Retinal pigment epithelial cell (primary cell): Measurements from ENCODE around the gene DEXI.
A peak's percentile ranks its signal among the peaks of the same experiment; 100 is the strongest.

Experiments used
- DNase-seq: peaks from one replicate; pipeline ENCODE4 v3.0.0-alpha.2; 2010; ENCODE audit warnings: low read depth
- H3K4me3 ChIP-seq: 2 replicates; pipeline ENCODE4 v1.5.1; 2011; ENCODE audit warnings: mild to moderate bottlenecking, low read length, control low read depth, moderate library complexity
- TF ChIP-seq, protein P1 (sequence below): conservative IDR thresholded peaks from 2 replicates; pipeline ENCODE4 v1.5.1; 2011; ENCODE audit warnings: low read depth, low read length, control low read depth, inconsistent platforms

DEXI gene

DNA sequence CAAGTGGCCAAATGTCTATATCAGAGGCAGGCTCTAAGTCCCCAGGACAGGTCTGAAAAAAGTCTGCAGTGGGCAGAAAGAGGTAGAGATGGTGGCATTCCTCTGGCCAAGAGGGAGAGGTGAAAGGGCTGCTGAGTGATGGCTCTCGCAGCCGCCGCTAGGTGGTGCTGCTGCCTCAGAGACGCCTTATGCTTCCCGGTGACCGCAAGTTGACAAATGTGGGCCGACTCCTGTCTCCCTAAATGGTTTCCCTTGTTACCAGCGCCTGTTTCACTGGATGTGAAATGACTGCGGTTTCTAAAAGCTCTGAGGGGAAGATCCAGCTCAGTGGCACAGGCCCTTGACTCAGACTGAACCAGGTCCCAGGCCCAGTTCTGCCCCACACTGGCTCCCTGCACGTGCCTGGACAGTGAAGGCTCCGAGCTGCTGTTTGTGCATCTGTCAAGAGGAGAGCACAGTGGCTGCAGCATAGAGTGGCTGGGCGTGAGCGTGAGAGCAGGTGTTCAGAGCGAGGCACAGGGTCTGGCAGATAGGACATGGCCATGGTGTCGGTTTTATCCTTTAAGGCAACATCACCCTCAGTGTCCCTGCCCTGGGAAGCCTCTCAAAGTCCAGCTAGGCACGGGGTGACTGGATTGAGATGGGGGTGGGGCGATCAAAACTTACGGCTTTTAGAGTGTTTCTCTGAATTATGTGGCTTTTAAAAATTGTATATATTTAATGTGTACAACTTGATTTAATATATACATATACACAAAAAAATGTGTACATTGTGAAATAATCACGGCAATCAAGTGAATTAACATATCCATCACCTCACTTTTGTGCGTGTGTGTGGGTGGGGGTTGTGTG, 22.0 kb upstream of the DEXI start:
- DNase-seq = no peak
- H3K4me3 ChIP-seq = no peak overlapping the region
- TF ChIP-seq, protein P1, sequence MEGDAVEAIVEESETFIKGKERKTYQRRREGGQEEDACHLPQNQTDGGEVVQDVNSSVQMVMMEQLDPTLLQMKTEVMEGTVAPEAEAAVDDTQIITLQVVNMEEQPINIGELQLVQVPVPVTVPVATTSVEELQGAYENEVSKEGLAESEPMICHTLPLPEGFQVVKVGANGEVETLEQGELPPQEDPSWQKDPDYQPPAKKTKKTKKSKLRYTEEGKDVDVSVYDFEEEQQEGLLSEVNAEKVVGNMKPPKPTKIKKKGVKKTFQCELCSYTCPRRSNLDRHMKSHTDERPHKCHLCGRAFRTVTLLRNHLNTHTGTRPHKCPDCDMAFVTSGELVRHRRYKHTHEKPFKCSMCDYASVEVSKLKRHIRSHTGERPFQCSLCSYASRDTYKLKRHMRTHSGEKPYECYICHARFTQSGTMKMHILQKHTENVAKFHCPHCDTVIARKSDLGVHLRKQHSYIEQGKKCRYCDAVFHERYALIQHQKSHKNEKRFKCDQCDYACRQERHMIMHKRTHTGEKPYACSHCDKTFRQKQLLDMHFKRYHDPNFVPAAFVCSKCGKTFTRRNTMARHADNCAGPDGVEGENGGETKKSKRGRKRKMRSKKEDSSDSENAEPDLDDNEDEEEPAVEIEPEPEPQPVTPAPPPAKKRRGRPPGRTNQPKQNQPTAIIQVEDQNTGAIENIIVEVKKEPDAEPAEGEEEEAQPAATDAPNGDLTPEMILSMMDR = peak; percentile 95

DNA sequence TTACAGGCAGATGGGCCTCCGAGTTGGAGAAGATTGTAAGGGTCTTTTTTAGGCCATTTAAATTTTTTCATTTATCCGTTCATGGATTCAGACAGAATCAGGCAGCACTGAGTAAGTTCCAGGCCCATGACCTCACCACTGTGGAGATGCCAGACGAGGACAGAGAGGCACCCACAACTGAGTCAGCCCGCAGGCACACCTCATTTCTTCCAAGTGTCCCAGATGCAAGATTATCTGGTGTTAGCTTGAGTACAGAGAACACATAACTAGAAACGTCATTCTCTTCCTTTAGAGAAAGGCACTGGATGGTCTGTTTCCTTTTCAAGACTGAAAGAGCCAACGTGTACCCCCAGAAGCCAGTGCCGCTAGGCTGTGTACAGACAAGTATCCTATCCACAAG, 19.0 kb upstream of the DEXI start:
- TF ChIP-seq, protein P1 = no peak
- H3K4me3 ChIP-seq = no peak overlapping the region
- peak; percentile 39 for DNase-seq

DNA sequence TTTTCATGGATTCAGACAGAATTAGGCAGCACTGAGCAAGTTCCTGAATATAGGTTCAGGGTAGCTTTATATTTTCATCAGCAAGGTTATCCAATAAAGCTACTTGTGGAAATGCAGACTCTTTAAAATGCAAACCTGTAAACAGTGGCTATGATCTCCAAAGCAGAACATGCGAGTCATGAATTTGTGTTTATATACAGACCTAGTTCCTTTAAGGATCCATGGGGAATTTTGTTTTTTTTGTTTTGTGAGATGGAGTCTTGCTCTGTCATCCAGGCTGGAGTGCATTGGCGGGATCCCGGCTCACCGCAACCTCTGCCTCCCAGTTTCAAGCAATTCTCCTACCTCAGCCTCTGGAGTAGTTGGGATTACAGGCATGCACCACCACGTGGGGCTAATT, 16.9 kb upstream of the DEXI start:
- no peak for DNase-seq
- H3K4me3 ChIP-seq = no peak overlapping the region
- TF ChIP-seq, protein P1 = no peak

DNA sequence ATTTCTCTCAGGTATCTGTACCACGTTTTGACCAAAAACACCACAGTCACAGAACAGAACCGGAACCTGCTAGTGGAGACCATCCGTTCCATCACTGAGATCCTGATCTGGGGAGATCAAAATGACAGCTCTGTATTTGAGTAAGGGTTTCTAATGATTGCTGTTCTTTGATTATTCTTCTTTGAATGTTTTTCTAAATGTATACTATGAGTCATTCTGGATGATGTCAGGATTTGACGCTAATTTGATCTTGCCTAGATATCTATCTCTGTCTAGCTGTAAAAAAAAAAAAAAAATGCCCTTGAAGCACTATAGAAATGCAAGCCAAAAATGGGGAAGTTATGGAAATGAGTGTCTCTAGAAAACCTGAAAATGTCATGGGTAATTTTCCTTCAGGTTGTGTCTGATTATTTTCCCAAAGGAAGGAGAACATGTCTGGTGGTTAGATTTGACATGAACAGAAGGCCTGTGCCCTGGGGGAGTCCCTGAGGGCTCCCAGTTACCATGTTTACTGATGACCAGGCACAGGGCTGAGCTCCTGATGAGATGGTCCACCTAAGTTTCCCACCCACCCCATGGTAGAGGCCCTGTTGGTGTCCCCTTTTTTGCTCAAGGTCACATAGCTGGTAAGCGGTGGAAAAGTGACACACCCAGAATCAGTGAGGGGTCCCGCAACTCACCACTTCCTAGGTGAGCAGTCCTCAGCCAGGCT, 15.7 kb upstream of the DEXI start:
- no peak for DNase-seq

DNA sequence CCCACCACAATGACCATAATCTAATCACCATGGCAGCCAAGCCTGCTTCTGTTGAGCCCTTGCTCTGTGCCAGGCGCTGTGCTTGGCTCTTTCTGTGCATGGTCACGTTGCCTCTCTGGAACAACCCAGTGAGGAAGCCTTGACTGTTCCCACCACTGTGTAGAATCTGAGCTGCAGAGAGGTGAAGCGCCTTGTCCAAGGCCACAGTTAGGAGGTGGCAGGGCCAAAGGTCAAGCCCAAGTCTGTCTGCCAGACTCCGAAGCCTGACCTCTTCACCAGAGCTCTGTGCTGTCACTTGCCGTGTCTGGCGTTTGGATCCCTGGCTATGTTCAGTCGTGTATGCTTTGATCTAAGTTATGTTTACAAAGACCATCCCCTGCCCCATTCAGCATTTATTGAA, 12.6 kb upstream of the DEXI start:
- TF ChIP-seq, protein P1 = no peak
- H3K4me3 ChIP-seq = no peak overlapping the region
- no peak for DNase-seq

More for the DNA sequence above, 15.7 kb upstream of the DEXI start:
- TF ChIP-seq, protein P1 = no peak
- no peak overlapping the region for H3K4me3 ChIP-seq

DNA sequence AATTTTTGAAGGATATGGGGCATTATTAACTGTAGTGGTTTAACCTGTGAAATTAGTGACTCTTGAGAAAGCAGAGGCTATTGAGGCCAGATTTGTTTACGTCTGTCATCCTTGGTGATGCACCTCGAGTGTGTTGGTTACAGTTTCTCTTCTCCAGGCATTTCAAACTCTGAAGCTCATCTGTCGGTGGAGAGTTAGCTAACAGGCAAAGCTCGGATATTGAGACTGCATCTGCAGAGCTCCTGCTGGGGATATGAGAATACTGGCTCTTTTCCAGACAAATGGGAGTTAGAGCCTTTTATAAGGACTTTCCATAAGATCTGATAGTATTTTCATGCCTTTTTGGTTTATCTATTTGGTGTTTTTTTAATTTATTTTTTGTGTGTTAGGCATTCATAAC, 8.8 kb upstream of the DEXI start:
- no peak overlapping the region for H3K4me3 ChIP-seq
- DNase-seq = no peak
- TF ChIP-seq, protein P1 = no peak

DNA sequence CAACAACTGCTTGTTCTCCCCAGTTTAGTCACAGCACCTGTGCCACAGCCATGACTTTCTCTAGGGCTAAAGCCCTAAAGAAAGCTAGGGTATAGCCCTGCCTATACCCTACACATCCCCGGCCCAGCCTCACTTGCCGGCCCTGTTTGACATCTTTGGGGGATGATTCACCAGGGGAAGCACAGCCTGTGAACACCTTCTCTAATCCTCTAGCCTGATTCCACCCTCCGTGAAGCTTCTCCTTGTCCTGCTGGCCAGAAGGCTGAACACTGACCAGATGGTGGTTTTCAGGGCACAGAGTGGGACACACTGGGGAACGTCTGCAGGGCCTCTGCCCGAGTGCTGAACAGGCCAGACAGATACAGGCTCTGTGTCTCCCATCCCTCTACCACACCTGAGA, 8.1 kb upstream of the DEXI start:
- TF ChIP-seq, protein P1 = no peak
- no peak for DNase-seq

More for the DNA sequence above, 8.1 kb upstream of the DEXI start:
- H3K4me3 ChIP-seq = no peak overlapping the region
